ENCODE data around the gene ABHD12.
"Not testable (repeated sequence)": the region's sequence is repeated elsewhere in the genome, so short reads cannot be mapped to it uniquely, and the experiment has no call there.

ABHD12 gene

GRCh38 chr20:25336561-25337422, 53.8 kb downstream of the ABHD12 start:
- ATAC-seq (replicated peaks) = no peak
- no peaks in the 10 kb centered on the region for H3K36me3 Mint-ChIP-seq (ENCODE audit: insufficient read depth)
- no peak for DNase-seq
- H3K9me3 Mint-ChIP-seq = no peaks in the 10 kb centered on the region
- H3K4me1 Mint-ChIP-seq (ENCODE audit: low read depth in 2 of 2) = peaks cover 2 to 9% of the 10 kb centered on the region in 2 donors
- no peaks in the 10 kb centered on the region for H3K27me3 Mint-ChIP-seq
- no peak overlapping the region for H3K4me3 Mint-ChIP-seq
- H3K27ac Mint-ChIP-seq = no peak overlapping the region

DNA sequence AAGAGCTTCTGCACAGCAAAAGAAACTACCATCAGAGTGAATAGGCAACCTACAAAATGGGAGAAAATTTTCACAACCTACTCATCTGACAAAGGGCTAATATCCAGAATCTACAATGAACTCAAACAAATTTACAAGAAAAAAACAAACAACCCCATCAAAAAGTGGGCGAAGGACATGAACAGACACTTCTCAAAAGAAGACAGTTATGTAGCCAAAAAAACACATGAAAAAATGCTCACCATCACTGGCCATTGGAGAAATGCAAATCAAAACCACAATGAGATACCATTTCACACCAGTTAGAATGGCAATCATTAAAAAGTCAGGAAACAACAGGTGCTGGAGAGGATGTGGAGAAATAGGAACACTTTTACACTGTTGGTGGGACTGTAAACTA, 55.7 kb downstream of the ABHD12 start:
- not testable (repeated sequence) for H3K9me3 Mint-ChIP-seq; ATAC-seq (replicated peaks); DNase-seq; H3K36me3 Mint-ChIP-seq (ENCODE audit: insufficient read depth); H3K27me3 Mint-ChIP-seq; H3K27ac Mint-ChIP-seq; H3K4me3 Mint-ChIP-seq
- H3K4me1 Mint-ChIP-seq (ENCODE audit: low read depth in 2 of 2) = peaks cover 5 to 11% of the 10 kb centered on the region in 2 donors

GRCh38 chr20:25328954-25329498, 61.6 kb downstream of the ABHD12 start:
- DNase-seq = no peak
- H3K9me3 Mint-ChIP-seq = no peaks in the 10 kb centered on the region
- H3K27ac Mint-ChIP-seq = no peak overlapping the region
- no peaks in the 10 kb centered on the region for H3K36me3 Mint-ChIP-seq (ENCODE audit: insufficient read depth)
- no peaks in the 10 kb centered on the region for H3K27me3 Mint-ChIP-seq
- H3K4me1 Mint-ChIP-seq (ENCODE audit: low read depth in 2 of 2) = peaks cover 18 to 23% of the 10 kb centered on the region in 2 donors
- H3K4me3 Mint-ChIP-seq = peak overlapping the region in 1 of 2 donors; percentile 18
- no peak for ATAC-seq (replicated peaks)

DNA sequence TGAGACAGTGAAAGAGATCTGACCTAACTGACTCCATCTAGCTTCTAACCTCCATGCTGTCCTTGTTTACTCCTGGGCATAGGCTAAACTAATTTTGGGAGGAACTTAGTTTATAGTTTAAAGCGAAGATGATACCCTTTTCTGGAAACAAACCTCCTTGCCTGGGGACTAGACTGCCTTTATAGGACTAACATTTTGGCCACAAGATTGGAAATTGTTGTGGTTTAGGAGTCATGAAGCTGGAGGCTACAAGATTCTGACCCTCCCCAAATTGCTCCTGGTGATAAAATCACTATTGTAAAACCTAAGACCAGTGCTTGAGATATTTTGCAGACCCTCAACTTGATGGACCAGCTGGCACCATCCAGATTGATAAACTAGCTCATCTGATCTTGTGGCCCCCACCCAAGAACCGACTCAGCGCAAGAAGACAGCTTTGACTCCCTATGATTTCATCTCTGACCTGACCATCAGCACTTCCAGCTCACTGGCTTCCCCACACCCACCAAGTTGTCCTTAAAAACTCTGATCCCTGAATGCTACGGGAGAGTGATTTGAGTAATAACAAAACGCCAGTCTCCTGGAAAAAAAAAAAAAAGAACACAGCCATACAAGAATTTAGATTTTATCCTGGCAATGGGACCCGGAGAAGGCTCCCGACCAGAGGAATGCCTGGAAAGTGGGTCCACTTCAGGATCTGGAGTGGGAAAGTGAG, 63.0 kb downstream of the ABHD12 start:
- peaks cover under 1% of the 10 kb centered on the region for H3K36me3 Mint-ChIP-seq (ENCODE audit: insufficient read depth)
- H3K27ac Mint-ChIP-seq = peak overlapping the region in 1 of 2 donors; percentile 20
- ATAC-seq (replicated peaks) (no peak), DNase-seq (no peak)
- no peaks in the 10 kb centered on the region for H3K27me3 Mint-ChIP-seq
- H3K9me3 Mint-ChIP-seq = no peaks in the 10 kb centered on the region
- H3K4me3 Mint-ChIP-seq = no peak overlapping the region
- peaks cover 22 to 29% of the 10 kb centered on the region in 2 donors for H3K4me1 Mint-ChIP-seq (ENCODE audit: low read depth in 2 of 2)

DNA sequence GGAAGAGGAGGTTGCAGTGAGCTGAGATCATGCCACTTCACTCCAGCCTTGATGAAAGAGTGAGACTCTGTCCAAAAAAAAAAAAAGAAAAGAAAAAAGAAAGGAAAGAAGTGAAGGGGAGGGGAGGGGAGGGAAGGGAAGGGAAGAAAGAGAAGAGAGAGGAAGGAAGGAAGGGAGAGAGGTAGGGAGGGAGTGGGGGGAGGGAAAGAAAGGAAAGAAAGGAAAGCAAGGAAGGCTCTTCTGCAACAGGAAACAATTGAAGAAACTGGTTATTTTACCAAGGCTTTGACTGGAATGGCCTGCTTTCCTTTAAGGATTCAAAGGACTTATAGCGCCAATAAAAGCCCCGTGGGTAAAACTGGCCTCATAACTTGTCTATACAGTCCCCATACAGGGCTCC, 64.6 kb downstream of the ABHD12 start:
- no peaks in the 10 kb centered on the region for H3K9me3 Mint-ChIP-seq
- peaks cover 33 to 35% of the 10 kb centered on the region in 2 donors for H3K4me1 Mint-ChIP-seq (ENCODE audit: low read depth in 2 of 2)
- H3K27ac Mint-ChIP-seq = no peak overlapping the region
- no peak for DNase-seq
- H3K27me3 Mint-ChIP-seq = no peaks in the 10 kb centered on the region
- peaks cover 3% of the 10 kb centered on the region for H3K36me3 Mint-ChIP-seq (ENCODE audit: insufficient read depth)
- no peak overlapping the region for H3K4me3 Mint-ChIP-seq
- no peak for ATAC-seq (replicated peaks)

GRCh38 chr20:25325073-25325472, 65.6 kb downstream of the ABHD12 start:
- Mint-ChIP-seq H3K4me3 (no peak overlapping the region), H3K27ac (peak overlapping the region; percentile 55 to 61)

DNA sequence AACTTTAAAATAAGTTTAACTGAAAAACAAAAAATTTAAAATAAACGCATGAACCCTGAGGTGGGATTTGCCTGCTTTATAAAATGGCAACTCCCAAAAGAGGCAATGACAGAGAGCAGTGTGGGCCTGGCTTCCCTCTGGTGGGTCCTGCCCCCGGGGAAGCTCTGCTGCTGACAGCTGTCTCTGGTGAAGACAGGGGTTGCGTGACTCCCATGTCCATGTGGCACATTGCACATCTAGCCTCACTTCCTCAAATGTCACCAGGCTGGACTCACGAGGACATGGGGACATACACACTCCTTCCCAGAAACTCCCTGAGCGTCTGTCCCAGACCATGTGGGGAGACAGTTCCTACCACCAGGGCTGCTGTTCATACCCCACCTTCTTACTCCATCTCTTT, 66.2 kb downstream of the ABHD12 start:
- Mint-ChIP-seq H3K36me3 (ENCODE audit: insufficient read depth) (peaks cover 3% of the 10 kb centered on the region), H3K27me3 (no peaks in the 10 kb centered on the region), H3K27ac (peak overlapping the region; percentile 55 to 61), H3K4me3 (no peak overlapping the region), H3K4me1 (ENCODE audit: low read depth in 2 of 2) (peaks cover 25 to 27% of the 10 kb centered on the region in 2 donors), H3K9me3 (no peaks in the 10 kb centered on the region)
- no peak for ATAC-seq (replicated peaks)
- DNase-seq = no peak

More at GRCh38 chr20:25325073-25325472, 65.6 kb downstream of the ABHD12 start:
- peaks cover 29 to 30% of the 10 kb centered on the region in 2 donors for H3K4me1 Mint-ChIP-seq (ENCODE audit: low read depth in 2 of 2)
- no peaks in the 10 kb centered on the region for H3K9me3 Mint-ChIP-seq
- no peaks in the 10 kb centered on the region for H3K27me3 Mint-ChIP-seq
- no peak for ATAC-seq (replicated peaks)
- DNase-seq = no peak
- peaks cover 3% of the 10 kb centered on the region for H3K36me3 Mint-ChIP-seq (ENCODE audit: insufficient read depth)

DNA sequence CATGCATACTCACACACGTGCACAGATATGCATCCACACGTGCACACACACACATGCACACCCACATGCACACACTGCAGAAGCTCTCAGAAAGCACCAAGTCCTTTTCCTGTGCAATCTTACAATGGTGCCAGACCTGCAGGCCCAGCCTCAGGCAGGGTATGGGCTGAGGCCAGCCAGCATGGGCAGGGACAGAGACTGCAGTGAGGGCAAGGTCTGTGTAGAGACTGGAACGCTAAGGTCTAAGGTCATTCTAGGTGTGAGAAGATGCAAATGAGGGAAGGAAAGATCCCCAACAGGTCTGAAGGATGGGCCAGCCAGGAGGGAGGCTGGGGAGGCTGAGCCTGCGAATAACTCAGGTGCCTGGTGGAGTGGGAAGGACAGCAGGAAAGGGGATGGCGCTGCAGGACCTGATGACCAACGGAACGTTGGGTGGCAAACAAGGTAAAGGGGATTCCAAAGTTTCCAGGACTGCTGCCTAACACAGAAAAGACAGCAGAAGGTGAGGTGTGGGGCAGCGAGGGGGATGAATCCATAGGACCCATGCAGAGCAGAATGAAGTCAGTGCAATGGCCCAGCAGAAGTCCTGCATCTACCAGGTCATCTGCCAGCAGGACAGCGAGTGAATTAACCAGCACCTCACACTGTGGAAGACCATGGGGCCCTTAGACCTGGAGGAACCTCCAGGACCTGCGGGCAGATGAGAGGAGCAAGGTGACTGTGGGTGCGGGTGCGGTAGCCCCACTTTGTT, 67.0 kb downstream of the ABHD12 start:
- no peaks in the 10 kb centered on the region for H3K27me3 Mint-ChIP-seq
- H3K4me3 Mint-ChIP-seq = no peak overlapping the region
- H3K27ac Mint-ChIP-seq = peak overlapping the region; percentile 55 to 89
- H3K4me1 Mint-ChIP-seq (ENCODE audit: low read depth in 2 of 2) = peaks cover 23 to 27% of the 10 kb centered on the region in 2 donors
- no peaks in the 10 kb centered on the region for H3K9me3 Mint-ChIP-seq
- ATAC-seq (replicated peaks) = no peak
- no peak for DNase-seq
- peaks cover 3% of the 10 kb centered on the region for H3K36me3 Mint-ChIP-seq (ENCODE audit: insufficient read depth)

DNA sequence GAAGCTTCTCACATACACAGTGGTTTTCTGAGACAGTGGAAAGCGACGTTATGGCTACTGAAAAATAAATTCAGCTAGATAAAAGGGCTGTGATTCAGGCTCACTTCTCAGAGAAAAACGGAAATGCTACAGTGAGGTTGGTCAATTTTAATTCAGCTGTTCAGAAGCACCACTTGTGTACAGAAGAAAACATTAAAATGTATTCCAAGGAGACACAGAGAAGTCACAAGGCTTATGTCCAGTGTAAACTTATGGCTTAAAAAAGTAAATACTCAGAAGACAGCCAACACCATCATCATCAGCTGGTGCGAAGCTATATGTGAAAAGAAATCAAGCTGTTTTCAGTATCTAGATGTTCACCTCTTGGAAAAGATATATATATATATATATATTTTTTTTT, 68.6 kb downstream of the ABHD12 start:
- Mint-ChIP-seq H3K9me3 (no peaks in the 10 kb centered on the region), H3K36me3 (ENCODE audit: insufficient read depth) (peaks cover 3% of the 10 kb centered on the region), H3K27ac (peak overlapping the region; percentile 91 to 93), H3K4me3 (peak overlapping the region in 1 of 2 donors; percentile 36), H3K4me1 (ENCODE audit: low read depth in 2 of 2) (peaks cover 23 to 24% of the 10 kb centered on the region in 2 donors), H3K27me3 (no peaks in the 10 kb centered on the region)
- ATAC-seq (replicated peaks) = no peak
- DNase-seq = no peak

DNA sequence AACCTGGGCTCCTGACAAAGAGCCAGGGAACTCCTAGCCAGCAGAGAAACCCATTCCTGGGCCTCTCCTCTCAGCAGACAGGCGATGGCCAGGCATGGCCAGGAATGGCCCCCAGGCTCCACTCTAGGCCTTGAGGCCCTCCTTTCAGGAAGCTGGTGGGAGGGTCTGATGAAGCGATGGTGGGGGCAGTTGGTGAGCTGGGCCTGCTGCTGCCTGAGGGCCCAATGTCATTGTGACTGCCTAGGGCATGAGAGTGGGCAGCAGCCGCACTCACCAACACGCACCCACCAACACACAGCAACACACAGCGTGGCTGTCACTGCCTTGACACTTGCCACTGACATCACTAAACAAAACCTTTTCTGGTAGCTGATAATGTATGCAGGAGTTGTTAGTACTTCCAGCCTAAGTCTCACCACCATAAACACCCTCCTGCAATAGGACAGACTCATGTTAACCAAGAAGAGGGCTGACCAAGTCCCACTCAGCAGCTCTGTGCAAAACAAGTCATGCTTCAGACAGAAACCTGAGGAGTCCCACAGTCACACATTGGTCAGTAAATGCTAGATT, 69.3 kb downstream of the ABHD12 start:
- Mint-ChIP-seq H3K27me3 (no peaks in the 10 kb centered on the region), H3K9me3 (no peaks in the 10 kb centered on the region), H3K36me3 (ENCODE audit: insufficient read depth) (peaks cover 3% of the 10 kb centered on the region), H3K27ac (peak overlapping the region; percentile 91 to 93), H3K4me3 (peak overlapping the region in 1 of 2 donors; percentile 36), H3K4me1 (ENCODE audit: low read depth in 2 of 2) (peaks cover 23 to 24% of the 10 kb centered on the region in 2 donors)
- no peak for DNase-seq
- ATAC-seq (replicated peaks) = peak; percentile 88

GRCh38 chr20:25320035-25320800, 70.4 kb downstream of the ABHD12 start:
- peak overlapping the region; percentile 35 to 59 for H3K27ac Mint-ChIP-seq
- no peaks in the 10 kb centered on the region for H3K9me3 Mint-ChIP-seq
- peaks cover 21 to 28% of the 10 kb centered on the region in 2 donors for H3K4me1 Mint-ChIP-seq (ENCODE audit: low read depth in 2 of 2)
- DNase-seq (no peak), ATAC-seq (replicated peaks) (no peak)
- peaks cover 6% of the 10 kb centered on the region for H3K36me3 Mint-ChIP-seq (ENCODE audit: insufficient read depth)
- no peaks in the 10 kb centered on the region for H3K27me3 Mint-ChIP-seq
- no peak overlapping the region for H3K4me3 Mint-ChIP-seq

- Mint-ChIP-seq H3K27ac (peak overlapping the region; percentile 35 to 59), H3K9me3 (no peaks in the 10 kb centered on the region), H3K27me3 (no peaks in the 10 kb centered on the region), H3K36me3 (ENCODE audit: insufficient read depth) (peaks cover 6% of the 10 kb centered on the region), H3K4me3 (no peak overlapping the region), H3K4me1 (ENCODE audit: low read depth in 2 of 2) (peaks cover 19 to 25% of the 10 kb centered on the region in 2 donors)
- ATAC-seq (replicated peaks) = no peak
- DNase-seq = no peak
Measured at GRCh38 chr20:25319241-25320034, 71.2 kb downstream of the ABHD12 start.

All from effector memory CD8-positive, alpha-beta T cell (primary cell).